ENCODE data around the gene TMF1. TPM values are rescaled to one million over a fixed set of nuclear protein-coding genes. Genes with fewer than 3 reads are reported as not detected.

TMF1 gene
- total RNA-seq, 4 donors from 2014 or later: 36.8 to 49.5 (median 47.1) TPM

- no peak for DNase-seq
- H3K36me3 ChIP-seq: peaks cover 0 to 66% (median 0%) of the 10 kb centered on the region in 3 donors
These were observed 6.8 kb upstream of the TMF1 start for GRCh38 chr3:69058947-69059224.

GRCh38 chr3:69058180-69058946, 6.2 kb upstream of the TMF1 start:
- no peaks in the 10 kb centered on the region for H3K4me1 ChIP-seq
- peaks cover 0 to 71% (median 0%) of the 10 kb centered on the region in 3 donors for H3K36me3 ChIP-seq
- H3K9me3 ChIP-seq: no peaks in the 10 kb centered on the region
- H3K27me3 ChIP-seq: no peaks in the 10 kb centered on the region
- TF ChIP-seq, protein P1, sequence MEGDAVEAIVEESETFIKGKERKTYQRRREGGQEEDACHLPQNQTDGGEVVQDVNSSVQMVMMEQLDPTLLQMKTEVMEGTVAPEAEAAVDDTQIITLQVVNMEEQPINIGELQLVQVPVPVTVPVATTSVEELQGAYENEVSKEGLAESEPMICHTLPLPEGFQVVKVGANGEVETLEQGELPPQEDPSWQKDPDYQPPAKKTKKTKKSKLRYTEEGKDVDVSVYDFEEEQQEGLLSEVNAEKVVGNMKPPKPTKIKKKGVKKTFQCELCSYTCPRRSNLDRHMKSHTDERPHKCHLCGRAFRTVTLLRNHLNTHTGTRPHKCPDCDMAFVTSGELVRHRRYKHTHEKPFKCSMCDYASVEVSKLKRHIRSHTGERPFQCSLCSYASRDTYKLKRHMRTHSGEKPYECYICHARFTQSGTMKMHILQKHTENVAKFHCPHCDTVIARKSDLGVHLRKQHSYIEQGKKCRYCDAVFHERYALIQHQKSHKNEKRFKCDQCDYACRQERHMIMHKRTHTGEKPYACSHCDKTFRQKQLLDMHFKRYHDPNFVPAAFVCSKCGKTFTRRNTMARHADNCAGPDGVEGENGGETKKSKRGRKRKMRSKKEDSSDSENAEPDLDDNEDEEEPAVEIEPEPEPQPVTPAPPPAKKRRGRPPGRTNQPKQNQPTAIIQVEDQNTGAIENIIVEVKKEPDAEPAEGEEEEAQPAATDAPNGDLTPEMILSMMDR (IDR thresholded peaks at IDR 0.05): no peak
- TF ChIP-seq POLR2A (IDR thresholded peaks at IDR 0.05): no peak
- H3K4me3 ChIP-seq: no peak overlapping the region
- no peak for DNase-seq
- peak overlapping the region; percentile 37 to 65 (median 54) for H3K27ac ChIP-seq

More at GRCh38 chr3:69058947-69059224, 6.8 kb upstream of the TMF1 start:
- H3K27me3 ChIP-seq: no peaks in the 10 kb centered on the region
- TF ChIP-seq POLR2A (IDR thresholded peaks at IDR 0.05): no peak
- TF ChIP-seq, protein P1 (IDR thresholded peaks at IDR 0.05): no peak
- no peaks in the 10 kb centered on the region for H3K9me3 ChIP-seq
- no peaks in the 10 kb centered on the region for H3K4me1 ChIP-seq
- no peak overlapping the region for H3K4me3 ChIP-seq
- peak overlapping the region; percentile 37 to 65 (median 54) for H3K27ac ChIP-seq

DNA sequence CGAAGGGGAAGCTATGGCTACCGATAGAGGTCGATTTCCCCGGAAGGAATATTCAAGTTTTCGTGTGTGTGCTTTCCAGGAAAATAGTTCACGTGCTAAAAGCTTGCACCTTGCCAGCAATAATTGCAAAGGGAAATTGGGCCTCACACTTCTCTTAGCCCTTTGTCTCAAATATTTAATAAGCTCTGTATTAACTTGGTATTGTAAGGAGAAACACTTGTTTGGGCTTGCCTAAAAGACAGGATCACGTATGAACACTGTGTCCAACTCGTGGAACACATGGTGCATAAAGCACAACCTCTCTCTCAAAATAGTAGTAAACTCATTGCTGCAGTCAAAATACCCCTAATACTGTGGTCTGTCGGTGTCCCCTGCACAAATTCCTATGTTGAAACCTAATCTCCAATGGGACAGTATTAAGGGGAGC, 352 bp upstream of the TMF1 start:
- H3K4me3 ChIP-seq: peak overlapping the region; percentile 61 to 89 (median 72)
- H3K9me3 ChIP-seq: no peaks in the 10 kb centered on the region
- H3K36me3 ChIP-seq: peaks cover 0 to 39% (median 0%) of the 10 kb centered on the region in 3 donors
- TF ChIP-seq POLR2A (IDR thresholded peaks at IDR 0.05): no peak
- TF ChIP-seq, protein P1 (IDR thresholded peaks at IDR 0.05): peak in 3 of 6 experiments; percentile 11 to 34 (median 22)
- H3K27ac ChIP-seq: peak overlapping the region; percentile 89 to 98 (median 94)
- H3K27me3 ChIP-seq: no peaks in the 10 kb centered on the region
- H3K4me1 ChIP-seq: peaks cover 0 to 33% (median 3%) of the 10 kb centered on the region in 4 donors
- no peak for DNase-seq

DNA sequence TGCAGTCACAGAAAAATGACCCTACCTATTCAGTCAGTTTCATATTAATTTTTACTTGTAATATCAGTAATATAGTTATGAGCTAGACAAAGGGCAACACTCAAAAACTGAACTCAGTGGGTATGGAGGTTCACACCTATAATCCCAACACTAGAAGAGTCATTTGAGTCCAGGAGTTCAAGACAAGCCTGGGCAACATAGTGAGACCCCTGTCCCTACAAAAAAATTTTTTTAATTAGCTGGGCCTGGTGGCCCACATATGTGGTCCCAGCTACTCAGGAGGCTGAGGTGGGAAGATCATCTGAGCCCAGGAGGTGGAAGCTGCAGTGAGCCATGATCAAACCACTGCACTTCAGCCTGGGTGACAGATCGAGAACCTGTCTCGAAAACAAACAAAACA, 3.1 kb downstream of the TMF1 start:
- Histone ChIP-seq H3K9me3 (no peaks in the 10 kb centered on the region), H3K27me3 (no peaks in the 10 kb centered on the region), H3K4me3 (no peak overlapping the region), H3K36me3 (peaks cover 0 to 47% (median 0%) of the 10 kb centered on the region in 3 donors), H3K27ac (no peak overlapping the region), H3K4me1 (peaks cover 0 to 33% (median 5%) of the 10 kb centered on the region in 4 donors)
- no peak for TF ChIP-seq POLR2A (IDR thresholded peaks at IDR 0.05)
- TF ChIP-seq, protein P1 (IDR thresholded peaks at IDR 0.05): no peak
- DNase-seq: no peak

DNA sequence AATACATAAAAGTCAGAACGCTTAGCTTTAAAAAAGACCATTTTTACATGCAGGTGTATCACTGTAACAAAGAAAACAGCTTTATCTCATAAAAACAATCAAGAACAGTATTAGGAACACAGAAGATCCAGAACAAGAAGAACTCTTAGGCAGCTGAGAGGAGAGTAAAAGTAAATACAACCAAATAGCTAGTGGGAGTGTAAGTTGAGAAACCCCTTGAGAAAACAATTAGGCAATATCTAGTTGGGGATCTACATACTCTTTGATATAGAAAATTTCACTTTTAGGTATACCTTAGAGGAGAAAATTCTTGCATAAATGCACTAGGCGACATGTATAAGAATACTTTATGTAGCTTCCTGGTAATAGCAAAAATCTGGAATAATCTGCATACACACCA, 7.5 kb downstream of the TMF1 start:
- H3K27me3 ChIP-seq: no peaks in the 10 kb centered on the region
- no peak overlapping the region for H3K27ac ChIP-seq
- H3K4me1 ChIP-seq: peaks cover 0 to 15% (median 2%) of the 10 kb centered on the region in 4 donors
- H3K9me3 ChIP-seq: no peaks in the 10 kb centered on the region
- TF ChIP-seq POLR2A (IDR thresholded peaks at IDR 0.05): no peak
- TF ChIP-seq, protein P1 (IDR thresholded peaks at IDR 0.05): no peak
- no peak for DNase-seq
- H3K36me3 ChIP-seq: peaks cover 0 to 84% (median 0%) of the 10 kb centered on the region in 3 donors
- no peak overlapping the region for H3K4me3 ChIP-seq

Data from Peyer's patch (tissue), 4 donors.